ENCODE measurements around the gene CDNF. TPM values are rescaled to one million over a fixed set of nuclear protein-coding genes. Genes with fewer than 3 reads are reported as not detected.

CDNF gene
- polyA plus RNA-seq, 1 experiment: 1.1 TPM

- 0 out of 2 replicates have a peak, but pooled peaks cover 2% of the 10 kb centered on the region for H3K27me3 ChIP-seq (ENCODE audit: control insufficient read depth, insufficient read depth, low read length)
- CTCF ChIA-PET: interaction anchor here (0.7 to 1.4 kb wide), 4 partner anchors 8 to 281 kb away, joined by 3 to 5 read pairs (median 3); no protein-coding TSS in a partner anchor
- H3K4me3 ChIP-seq (ENCODE audit: low read depth, low read length): no peak overlapping the region
- no peaks in the 10 kb centered on the region for H3K36me3 ChIP-seq (ENCODE audit: control insufficient read depth, insufficient read depth, low read length)
- TF ChIP-seq CTCF (IDR thresholded peaks at IDR 0.05; ENCODE audit: insufficient read depth, low read depth, low read length): no peak
- POLR2A ChIA-PET: no interaction called here
- no peak for DNase-seq (ENCODE audit: low read depth)
Measured at GRCh38 chr10:14810969-14811953, 26.6 kb downstream of the CDNF start.

GRCh38 chr10:14806318-14806717 lies 31.5 kb downstream of the CDNF start:
- no peaks in the 10 kb centered on the region for H3K36me3 ChIP-seq (ENCODE audit: control insufficient read depth, insufficient read depth, low read length)
- ChIA-PET CTCF (no interaction called here), POLR2A (no interaction called here)
- no peak overlapping the region for H3K4me3 ChIP-seq (ENCODE audit: low read depth, low read length)
- DNase-seq (ENCODE audit: low read depth): no peak
- peaks cover 2% of the 10 kb centered on the region; the same call in 1 of the 2 replicates for H3K27me3 ChIP-seq (ENCODE audit: control insufficient read depth, insufficient read depth, low read length)
- TF ChIP-seq CTCF (IDR thresholded peaks at IDR 0.05; ENCODE audit: insufficient read depth, low read depth, low read length): no peak

- no peak for DNase-seq (ENCODE audit: low read depth)
- ChIA-PET POLR2A (no interaction called here), CTCF (no interaction called here)
- H3K27me3 ChIP-seq (ENCODE audit: control insufficient read depth, insufficient read depth, low read length): peaks cover 2% of the 10 kb centered on the region
- no peaks in the 10 kb centered on the region for H3K36me3 ChIP-seq (ENCODE audit: control insufficient read depth, insufficient read depth, low read length)
- H3K4me3 ChIP-seq (ENCODE audit: low read depth, low read length): no peak overlapping the region
- no peak for TF ChIP-seq CTCF (IDR thresholded peaks at IDR 0.05; ENCODE audit: insufficient read depth, low read depth, low read length)
Measured at GRCh38 chr10:14803827-14804226, 34.0 kb downstream of the CDNF start.

- ChIA-PET CTCF (no interaction called here), POLR2A (no interaction called here)
- TF ChIP-seq CTCF (IDR thresholded peaks at IDR 0.05; ENCODE audit: insufficient read depth, low read depth, low read length): no peak
- DNase-seq (ENCODE audit: low read depth): no peak
- Histone ChIP-seq H3K36me3 (ENCODE audit: control insufficient read depth, insufficient read depth, low read length) (no peaks in the 10 kb centered on the region), H3K27me3 (ENCODE audit: control insufficient read depth, insufficient read depth, low read length) (peaks cover 2% of the 10 kb centered on the region), H3K4me3 (ENCODE audit: low read depth, low read length) (no peak overlapping the region)
Measured at GRCh38 chr10:14801723-14802122, 36.1 kb downstream of the CDNF start.

GRCh38 chr10:14800397-14800796 lies 37.4 kb downstream of the CDNF start:
- POLR2A ChIA-PET: no interaction called here

More at GRCh38 chr10:14800397-14800796, 37.4 kb downstream of the CDNF start:
- no peak for TF ChIP-seq CTCF (IDR thresholded peaks at IDR 0.05; ENCODE audit: insufficient read depth, low read depth, low read length)
- H3K36me3 ChIP-seq (ENCODE audit: control insufficient read depth, insufficient read depth, low read length): no peaks in the 10 kb centered on the region
- H3K27me3 ChIP-seq (ENCODE audit: control insufficient read depth, insufficient read depth, low read length): peaks cover 2% of the 10 kb centered on the region
- H3K4me3 ChIP-seq (ENCODE audit: low read depth, low read length): no peak overlapping the region
- CTCF ChIA-PET: interaction anchor here (1.6 kb wide), 2 partner anchors 10 to 264 kb away, joined by 3 to 5 read pairs; no protein-coding TSS in a partner anchor
- no peak for DNase-seq (ENCODE audit: low read depth)

Data from BJ (cell line).